SK-N-SH treated with all-trans-retinoic acid at 6 μM for 48 hours (cell line): Measurements from ENCODE around the gene C2CD5.

ENCODE experiments used
- BACH2 ChIP-seq: fragments of 250-450 bp; sonication (Bioruptor Pico); IDR thresholded peaks from 2 replicates; pipeline ENCODE4 v1.9.0; 2021; ENCODE audit warnings: mild to moderate bottlenecking, borderline replicate concordance
- CREB5 ChIP-seq: fragments of 250-450 bp; sonication (Bioruptor Pico); IDR thresholded peaks from 2 replicates; pipeline ENCODE4 v1.5.1; 2020; ENCODE audit warnings: low read depth, mild to moderate bottlenecking, moderate library complexity
- ISL1 ChIP-seq: fragments of 250-450 bp; sonication (Bioruptor Pico); IDR thresholded peaks from 2 replicates; pipeline ENCODE4 v2.1.2; 2022; ENCODE audit warnings: mild to moderate bottlenecking, moderate library complexity
- PATZ1 ChIP-seq: fragments of 250-450 bp; sonication (Bioruptor Pico); IDR thresholded peaks from 2 replicates; pipeline ENCODE4 v1.8.0; 2020; ENCODE audit warnings: mild to moderate bottlenecking, moderate library complexity, borderline replicate concordance
- POU6F1 ChIP-seq: fragments of 250-450 bp; sonication (Bioruptor Pico); IDR thresholded peaks from 2 replicates; pipeline ENCODE4 v1.8.0; 2021; ENCODE audit warnings: low read depth, mild to moderate bottlenecking, moderate library complexity, borderline replicate concordance
- PPARA ChIP-seq: fragments of 250-450 bp; sonication (Bioruptor Pico); IDR thresholded peaks from 2 replicates; pipeline ENCODE4 v1.5.0; 2020; ENCODE audit warnings: mild to moderate bottlenecking, borderline replicate concordance
- RARB ChIP-seq: fragments of 250-450 bp; sonication (Bioruptor Pico); IDR thresholded peaks from 2 replicates; pipeline ENCODE4 v1.8.0; 2021; ENCODE audit warnings: mild to moderate bottlenecking, moderate library complexity
- SNAI2 ChIP-seq: fragments of 250-450 bp; sonication (Bioruptor Pico); IDR thresholded peaks from 2 replicates; pipeline ENCODE4 v1.5.0; 2020; ENCODE audit warnings: mild to moderate bottlenecking, moderate library complexity
- TOX ChIP-seq: fragments of 250-450 bp; sonication (Bioruptor Pico); IDR thresholded peaks from 2 replicates; pipeline ENCODE4 v1.8.0; 2021; ENCODE audit warnings: mild to moderate bottlenecking, moderate library complexity, borderline replicate concordance
- ZC3H10 ChIP-seq: fragments of 250-450 bp; sonication (Bioruptor Pico); IDR thresholded peaks from 2 replicates; pipeline ENCODE4 v1.5.1; 2021; ENCODE audit warnings: mild to moderate bottlenecking, moderate library complexity
- ZFP3 ChIP-seq: fragments of 250-450 bp; sonication (Bioruptor Pico); IDR thresholded peaks from 2 replicates; pipeline ENCODE4 v1.5.0; 2020; ENCODE audit warnings: mild to moderate bottlenecking, moderate library complexity
- ZFP30 ChIP-seq: fragments of 450-650 bp; formaldehyde crosslinking; IDR thresholded peaks from 2 replicates; pipeline ENCODE4 v1.5.0; 2022; ENCODE audit warnings: mild to moderate bottlenecking, moderate library complexity
- ZNF565 ChIP-seq: fragments of 450-650 bp; formaldehyde crosslinking; conservative IDR thresholded peaks from 2 replicates; pipeline ENCODE4 v1.5.0; 2020; ENCODE audit warnings: low read depth, mild to moderate bottlenecking, moderate library complexity
- ZNF70 ChIP-seq: fragments of 450-650 bp; formaldehyde crosslinking; IDR thresholded peaks from 2 replicates; pipeline ENCODE4 v1.5.0; 2020; ENCODE audit warnings: mild to moderate bottlenecking, moderate library complexity

- no peak for TF ChIP-seq BACH2 (CRISPR knock-in tag)
- no peak for TF ChIP-seq SNAI2 (CRISPR knock-in tag)
- TF ChIP-seq ZC3H10 (CRISPR knock-in tag): no peak
- TF ChIP-seq PATZ1 (CRISPR knock-in tag): no peak
- TF ChIP-seq ZNF565 (CRISPR knock-in tag): no peak
- TF ChIP-seq ZFP3 (CRISPR knock-in tag): no peak
- no peak for TF ChIP-seq RARB (CRISPR knock-in tag)
- TF ChIP-seq PPARA (CRISPR knock-in tag): no peak
- no peak for TF ChIP-seq CREB5 (CRISPR knock-in tag)
- no peak for TF ChIP-seq POU6F1 (CRISPR knock-in tag)
- TF ChIP-seq ZFP30 (CRISPR knock-in tag): no peak
- no peak for TF ChIP-seq ISL1 (CRISPR knock-in tag)
- TF ChIP-seq ZNF70 (CRISPR knock-in tag): no peak
- TF ChIP-seq TOX (CRISPR knock-in tag): no peak
Measured at GRCh38 chr12:22529281-22530060, 14.9 kb downstream of the C2CD5 start.
